Daoy (cell line): ENCODE results near the gene FLT3. TPM values are rescaled to one million over a fixed set of nuclear protein-coding genes. Genes with fewer than 3 reads are reported as not detected.
A peak's percentile ranks its signal among the peaks of the same experiment; 100 is the strongest.
"Not testable (repeated sequence)": the region's sequence is repeated elsewhere in the genome, so short reads cannot be mapped to it uniquely, and the experiment has no call there.

ENCODE experiments used
- DNase-seq: peaks from one replicate; pipeline ENCODE4 v3.0.0-alpha.2; 2015; ENCODE audit warnings: low read depth
- total RNA-seq: library from RNA; depleted of rRNA; stranded (reverse); fragments of >200 nt; shearing (Covaris generic); gene quantifications from 2 replicates; pipeline ENCODE4 v1.2.3, GENCODE V29; 2014

The FLT3 gene
- total RNA-seq, 1 experiment from 2014 or later, result 1.8 TPM

GRCh38 chr13:28044608-28045007 is 55.8 kb downstream of the FLT3 start:
- no peak for DNase-seq

- no peak for DNase-seq
Observed at GRCh38 chr13:28043224-28043623, 57.2 kb downstream of the FLT3 start.

- DNase-seq, result no peak
Observed at GRCh38 chr13:28041501-28041900, 58.9 kb downstream of the FLT3 start.

- no peak for DNase-seq
Observed at GRCh38 chr13:28041031-28041461, 59.3 kb downstream of the FLT3 start.

- peak; percentile 39 for DNase-seq
Observed at GRCh38 chr13:28037399-28037798, 63.0 kb downstream of the FLT3 start.

- peak; percentile 42 for DNase-seq
Observed at GRCh38 chr13:28035146-28035782, 65.1 kb downstream of the FLT3 start.

- no peak for DNase-seq
Observed at GRCh38 chr13:28033894-28034655, 66.3 kb downstream of the FLT3 start.

GRCh38 chr13:28032438-28032837 is 67.9 kb downstream of the FLT3 start:
- DNase-seq, result not testable (repeated sequence)

GRCh38 chr13:28031896-28032288 is 68.5 kb downstream of the FLT3 start:
- DNase-seq, result no peak

- no peak for DNase-seq
Observed at GRCh38 chr13:28031220-28031895, 69.0 kb downstream of the FLT3 start.

- no peak for DNase-seq
Observed at GRCh38 chr13:28027607-28028364, 72.6 kb downstream of the FLT3 start.

GRCh38 chr13:28027071-28027470 is 73.3 kb downstream of the FLT3 start:
- no peak for DNase-seq

- no peak for DNase-seq
Observed at GRCh38 chr13:28026508-28026907, 73.9 kb downstream of the FLT3 start.

GRCh38 chr13:28022848-28023518 is 77.4 kb downstream of the FLT3 start:
- no peak for DNase-seq

GRCh38 chr13:28014301-28014700 is 86.1 kb downstream of the FLT3 start:
- no peak for DNase-seq

GRCh38 chr13:28013482-28013881 is 86.9 kb downstream of the FLT3 start:
- no peak for DNase-seq

- peak; percentile 9 for DNase-seq
Observed at GRCh38 chr13:28012896-28013295, 87.5 kb downstream of the FLT3 start.

- DNase-seq, result peak; percentile 22
Observed at GRCh38 chr13:28012383-28012782, 88.0 kb downstream of the FLT3 start.

- DNase-seq, result no peak
Observed at GRCh38 chr13:28010046-28010445, 90.3 kb downstream of the FLT3 start.

- not testable (repeated sequence) for DNase-seq
Observed at GRCh38 chr13:28005016-28005415, 95.4 kb downstream of the FLT3 start.

GRCh38 chr13:28002886-28003698 is 97.3 kb downstream of the FLT3 start:
- DNase-seq, result no peak
